Stimulated activated naive CD8-positive, alpha-beta T cell treated with anti-CD3 and anti-CD28 coated beads, Interleukin-15, Interleukin-2, amounts not matched to agents 100 U/mL and 50 U/mL, for 24 hours (primary cell): ENCODE results near the gene CEP78.
A peak's percentile ranks its signal among the peaks of the same experiment; 100 is the strongest.
"Not testable (repeated sequence)": the region's sequence is repeated elsewhere in the genome, so short reads cannot be mapped to it uniquely, and the experiment has no call there.

ENCODE experiments used
- ATAC-seq: fragments of 150-1000 bp; cut with Tn5 transposase; one replicate; pipeline ENCODE4 v1.10.0; 2021
- DNase-seq: peaks from one replicate; pipeline ENCODE4 v3.0.0; 2021

The CEP78 gene, protein sequence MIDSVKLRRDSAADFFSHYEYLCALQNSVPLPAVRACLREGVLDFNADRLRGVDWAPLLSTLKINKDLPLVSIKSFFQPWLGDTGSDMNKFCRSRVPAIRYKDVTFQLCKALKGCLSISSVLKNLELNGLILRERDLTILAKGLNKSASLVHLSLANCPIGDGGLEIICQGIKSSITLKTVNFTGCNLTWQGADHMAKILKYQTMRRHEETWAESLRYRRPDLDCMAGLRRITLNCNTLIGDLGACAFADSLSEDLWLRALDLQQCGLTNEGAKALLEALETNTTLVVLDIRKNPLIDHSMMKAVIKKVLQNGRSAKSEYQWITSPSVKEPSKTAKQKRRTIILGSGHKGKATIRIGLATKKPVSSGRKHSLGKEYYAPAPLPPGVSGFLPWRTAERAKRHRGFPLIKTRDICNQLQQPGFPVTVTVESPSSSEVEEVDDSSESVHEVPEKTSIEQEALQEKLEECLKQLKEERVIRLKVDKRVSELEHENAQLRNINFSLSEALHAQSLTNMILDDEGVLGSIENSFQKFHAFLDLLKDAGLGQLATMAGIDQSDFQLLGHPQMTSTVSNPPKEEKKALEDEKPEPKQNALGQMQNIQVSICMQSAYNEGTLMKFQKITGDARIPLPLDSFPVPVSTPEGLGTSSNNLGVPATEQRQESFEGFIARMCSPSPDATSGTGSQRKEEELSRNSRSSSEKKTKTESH

GRCh38 chr9:78235762-78236550 is at the start of gene CEP78:
TSS of gene CEP78 (plus strand) at chr9:78236075. CDS start at chr9:78236351, 276 bp downstream.
- DNase-seq = peak; percentile 90
- ATAC-seq = peak; percentile 97

DNA sequence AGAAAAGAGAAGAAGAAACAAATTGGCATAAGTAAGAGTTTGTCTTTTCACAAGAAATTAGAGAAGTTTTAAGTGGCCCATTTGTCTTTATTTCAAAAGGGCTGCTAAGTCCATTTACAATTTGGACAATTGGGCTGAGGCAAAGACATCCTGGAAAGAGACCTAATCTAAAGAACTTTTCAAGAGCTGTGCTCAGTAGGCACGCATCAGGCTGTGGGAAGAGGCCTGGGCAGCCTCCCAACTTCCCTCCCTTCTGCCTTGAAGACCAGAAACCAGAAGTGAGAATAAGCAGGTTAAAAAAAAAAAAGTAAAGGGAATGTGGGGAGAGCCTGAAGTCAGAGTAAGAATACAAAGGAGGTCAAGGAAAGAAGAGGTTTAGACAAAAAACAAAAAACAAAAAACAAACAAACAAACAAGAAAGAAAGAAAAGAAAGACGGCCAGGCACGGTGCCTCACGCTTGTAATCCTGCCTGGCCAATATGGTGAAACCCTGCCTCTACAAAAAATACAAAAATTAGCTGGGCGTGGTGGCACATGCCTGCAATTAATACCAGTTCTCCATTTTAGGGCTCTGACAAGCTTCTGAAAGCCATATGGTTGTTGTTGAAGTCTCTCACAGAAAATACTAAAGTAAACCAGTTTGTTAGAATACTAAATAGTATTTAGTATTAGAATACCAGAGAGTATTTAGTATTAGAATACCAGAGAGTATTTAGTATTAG is 48.0 kb upstream of the CEP78 start:
- ATAC-seq (no peak), DNase-seq (no peak)

- ATAC-seq (no peak), DNase-seq (no peak)
These were observed 47.3 kb upstream of the CEP78 start for GRCh38 chr9:78188594-78188993.

GRCh38 chr9:78189001-78189400 is 46.9 kb upstream of the CEP78 start:
- DNase-seq (no peak), ATAC-seq (no peak)

GRCh38 chr9:78189461-78189860 is 46.4 kb upstream of the CEP78 start:
- DNase-seq = no peak

DNA sequence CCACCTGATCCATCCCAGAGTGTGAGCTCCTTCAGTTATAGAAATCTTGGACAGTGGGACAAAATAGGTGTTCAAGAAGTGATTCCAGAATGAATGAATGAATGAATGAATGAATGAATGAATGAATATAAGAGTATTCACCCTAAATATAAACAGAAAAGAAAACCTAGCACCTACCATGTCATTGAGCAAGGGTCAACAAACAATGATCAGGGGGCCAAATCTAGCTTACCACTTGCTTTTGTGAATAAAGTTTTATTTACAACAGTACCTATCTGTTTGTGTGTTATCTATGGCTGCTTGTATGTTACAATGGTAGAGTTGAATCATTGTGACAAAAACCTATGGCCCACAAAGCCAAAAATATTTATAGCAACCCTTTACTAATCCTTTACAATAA is 43.9 kb upstream of the CEP78 start:
- no peak for ATAC-seq
- DNase-seq = no peak

More at GRCh38 chr9:78189461-78189860, 46.4 kb upstream of the CEP78 start:
- ATAC-seq = no peak

DNA sequence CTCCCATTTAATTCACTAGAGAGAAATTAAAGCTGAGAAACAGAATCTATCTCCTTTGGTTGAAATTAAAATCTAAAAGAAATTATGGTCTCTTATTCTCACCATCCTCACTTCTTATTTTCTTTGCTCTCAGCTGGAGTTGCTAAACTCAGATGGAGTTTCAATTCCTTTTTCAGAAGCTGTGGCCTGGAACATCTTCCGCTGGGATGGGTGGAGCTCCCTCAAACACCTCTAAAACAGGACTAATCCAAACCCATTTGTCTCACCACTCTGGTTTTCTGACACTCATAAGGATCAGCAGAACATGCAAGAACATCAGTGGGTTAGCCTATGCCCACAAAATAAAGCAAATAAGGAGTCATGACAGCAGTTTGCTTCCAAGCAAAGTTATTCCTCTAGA is 39.6 kb upstream of the CEP78 start:
- ATAC-seq = no peak
- no peak for DNase-seq

DNA sequence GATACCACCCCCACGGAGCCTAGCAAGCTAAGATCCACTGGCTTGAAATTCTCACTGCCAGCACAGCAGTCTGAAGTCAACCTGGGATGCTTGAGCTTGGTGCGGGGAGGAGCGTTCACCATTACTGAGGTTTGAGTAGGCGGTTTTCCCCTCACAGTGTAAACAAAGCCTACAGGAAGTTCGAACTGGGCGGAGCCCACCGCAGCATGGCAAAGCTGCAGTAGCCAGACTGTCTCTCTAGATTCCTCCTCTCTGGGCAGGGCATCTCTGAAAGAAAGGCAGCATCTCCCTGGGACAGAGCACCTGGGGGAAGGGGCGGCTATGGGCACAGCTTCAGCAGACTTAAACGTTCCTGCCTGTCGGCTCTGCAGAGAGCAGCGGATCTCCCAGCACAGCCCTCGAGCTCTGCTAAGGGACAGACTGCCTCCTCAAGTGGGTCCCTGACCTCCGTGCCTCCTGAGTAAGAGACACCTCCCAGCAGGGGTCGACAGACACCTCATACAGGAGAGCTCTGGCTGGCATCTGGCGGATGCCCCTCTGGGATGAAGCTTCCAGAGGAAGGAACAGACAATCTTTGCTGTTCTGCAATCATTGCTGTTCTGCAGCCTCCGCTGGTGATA is 34.6 kb upstream of the CEP78 start:
- ATAC-seq (peak; percentile 68), DNase-seq (peak; percentile 56)

- no peak for DNase-seq
- no peak for ATAC-seq
These were observed 28.6 kb upstream of the CEP78 start for GRCh38 chr9:78207319-78207718.

GRCh38 chr9:78207901-78208300 is 28.0 kb upstream of the CEP78 start:
- DNase-seq = no peak
- ATAC-seq = no peak

GRCh38 chr9:78209127-78209526 is 26.7 kb upstream of the CEP78 start:
- ATAC-seq = no peak
- no peak for DNase-seq

GRCh38 chr9:78210841-78211301 is 25.0 kb upstream of the CEP78 start:
- DNase-seq (no peak), ATAC-seq (no peak)

DNA sequence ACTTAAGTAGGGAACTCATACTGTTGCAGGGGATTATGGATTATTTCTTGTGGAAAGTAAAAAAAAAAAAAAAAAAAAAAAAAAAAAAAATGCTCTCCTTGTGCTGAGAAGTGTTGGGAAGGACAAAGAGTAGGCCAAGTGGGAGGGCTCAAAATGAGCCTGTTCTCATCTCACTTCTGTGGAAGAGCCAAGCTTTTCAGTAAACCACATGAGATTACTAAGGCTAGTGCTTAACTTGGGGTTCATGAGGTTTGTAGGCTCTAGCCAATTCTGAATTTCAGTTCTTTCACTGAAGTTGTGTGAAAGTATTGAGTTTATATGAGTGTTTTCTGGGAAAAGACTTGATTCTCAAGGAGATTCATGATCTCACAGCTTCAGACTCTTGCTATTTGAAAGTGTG is 23.0 kb upstream of the CEP78 start:
- ATAC-seq (no peak), DNase-seq (no peak)

DNA sequence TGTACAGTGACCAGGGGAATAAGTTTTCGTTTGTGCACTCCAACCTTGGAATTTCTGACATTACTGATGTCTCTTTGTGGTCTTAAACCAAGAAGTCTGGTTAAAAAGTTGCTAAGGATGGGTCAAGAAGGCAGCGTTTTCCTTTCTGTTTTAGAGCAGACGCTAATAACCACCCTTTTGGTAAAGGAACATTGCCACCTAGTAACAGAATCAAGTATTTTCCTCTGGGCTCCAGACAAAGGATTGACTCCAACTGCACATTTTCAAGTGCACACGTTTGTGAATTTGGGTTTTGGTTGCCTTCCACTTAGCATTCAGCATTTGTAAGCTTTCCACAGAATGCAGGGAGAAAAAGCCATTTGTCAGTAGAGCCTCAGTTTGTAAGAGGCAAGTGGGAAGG is 22.2 kb upstream of the CEP78 start:
- DNase-seq (no peak), ATAC-seq (peak; percentile 53)

- DNase-seq = no peak
- no peak for ATAC-seq
These were observed 21.4 kb upstream of the CEP78 start for GRCh38 chr9:78214492-78214891.

DNA sequence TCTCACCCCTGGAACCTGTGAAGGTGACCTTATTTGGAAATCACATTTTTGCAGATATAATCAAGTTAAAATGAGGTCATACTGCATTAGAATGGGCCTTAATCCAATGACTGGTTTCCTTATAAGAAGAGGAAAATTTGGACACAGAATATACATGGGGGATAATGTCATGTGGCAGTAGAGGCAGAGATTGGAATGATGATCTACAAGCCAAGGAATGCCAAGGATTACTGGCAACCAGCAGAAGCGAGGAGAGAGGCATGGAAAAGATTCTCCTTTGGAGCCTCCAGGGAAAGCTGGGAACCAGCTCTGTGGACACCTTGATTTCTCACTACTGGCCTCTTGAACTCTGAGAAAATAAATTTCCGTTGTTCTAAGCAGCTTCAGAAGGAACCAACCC is 20.2 kb upstream of the CEP78 start:
- no peak for DNase-seq
- no peak for ATAC-seq

- ATAC-seq = no peak
- no peak for DNase-seq
These were observed 17.0 kb upstream of the CEP78 start for GRCh38 chr9:78218890-78219289.

GRCh38 chr9:78221425-78221824 is 14.4 kb upstream of the CEP78 start:
- ATAC-seq (no peak), DNase-seq (no peak)

- DNase-seq, ATAC-seq: not testable (repeated sequence)
These were observed 14.0 kb upstream of the CEP78 start for GRCh38 chr9:78221841-78222240.

- no peak for ATAC-seq
- no peak for DNase-seq
These were observed 5.1 kb upstream of the CEP78 start for GRCh38 chr9:78230761-78231160.

DNA sequence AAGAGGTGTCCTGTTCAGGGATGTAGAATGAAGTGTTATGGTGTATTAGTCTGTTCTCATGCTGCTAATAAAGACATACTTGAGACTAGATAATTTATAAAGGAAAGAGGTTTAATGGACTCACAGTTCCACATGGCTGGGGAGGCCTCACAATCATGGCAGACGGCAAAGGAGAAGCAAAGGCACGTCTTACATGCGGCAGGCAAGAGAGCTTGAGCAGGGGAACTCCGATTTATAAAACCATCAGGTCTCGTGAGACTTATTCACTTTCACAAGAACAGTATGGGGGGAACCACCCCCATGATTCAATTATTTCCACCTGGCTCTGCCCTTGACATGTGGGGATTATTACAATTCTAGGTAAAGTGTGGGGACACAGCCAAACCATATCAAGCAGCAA is 3.4 kb upstream of the CEP78 start:
- ATAC-seq, DNase-seq: not testable (repeated sequence)

- DNase-seq (no peak), ATAC-seq (no peak)
These were observed 1.1 kb upstream of the CEP78 start for GRCh38 chr9:78234810-78235209.
